ENCODE data around the gene ONECUT1. TPM values are rescaled to one million over a fixed set of nuclear protein-coding genes. Genes with fewer than 3 reads are reported as not detected.

ONECUT1 gene
- total and polyA plus RNA-seq, 2 donors (not counting 3 experiments of a cell fraction or from before 2014, with no cell fraction given) = not detected

GRCh38 chr15:52716536-52716935 lies 73.6 kb downstream of the ONECUT1 start:
- POLR2A ChIA-PET = no interaction called here
- no TSS peak for BruUV-seq (replicated peaks)

More at GRCh38 chr15:52716536-52716935, 73.6 kb downstream of the ONECUT1 start:
- Histone ChIP-seq H3K9ac (replicated peaks; ENCODE audit: extremely low read depth, insufficient read depth, low read length) (no peak overlapping the region), H3K9me3 (replicated peaks; ENCODE audit: control insufficient read depth, insufficient read depth, low read length) (no peaks in the 10 kb centered on the region), H3K27ac (ENCODE audit: insufficient read depth, low read depth, low read length) (no peak overlapping the region), H4K20me1 (replicated peaks; ENCODE audit: control insufficient read depth, extremely low read depth, insufficient read depth, low read length) (no peaks in the 10 kb centered on the region), H3K4me1 (ENCODE audit: control insufficient read depth, extremely low read depth, insufficient read depth, low read length) (peaks cover under 1% of the 10 kb centered on the region), H3K9me1 (replicated peaks; ENCODE audit: control insufficient read depth, extremely low read depth, insufficient read depth, low read length) (no peaks in the 10 kb centered on the region), H2AFZ (ENCODE audit: low read depth, low read length) (no peak overlapping the region), H3K79me2 (ENCODE audit: control insufficient read depth, insufficient read depth, low read length) (no peaks in the 10 kb centered on the region), H3K27me3 (ENCODE audit: control insufficient read depth in 2 of 2, insufficient read depth in 2 of 2, low read length in 2 of 2) (peaks cover 0 to 6% of the 10 kb centered on the region in 2 experiments), H3K4me3 (replicated peaks in 1 of 3; ENCODE audit: insufficient read depth in 1 of 3, low read depth in 1 of 3, low read length in 3 of 3) (no peak overlapping the region), H3K36me3 (ENCODE audit: control insufficient read depth in 2 of 2, extremely low read depth in 1 of 2, insufficient read depth in 2 of 2, low read length in 2 of 2) (no peaks in the 10 kb centered on the region), H3K4me2 (ENCODE audit: insufficient read depth, low read length) (no peak overlapping the region)
- CTCF ChIA-PET = interaction anchor here (1.2 kb wide), 1 partner anchor 19 kb away, joined by 3 read pairs; no protein-coding TSS in a partner anchor
- DNase-seq (ENCODE audit: low read depth, low spot score) = peak; percentile 64
- no peak for TF ChIP-seq MAX (IDR thresholded peaks at IDR 0.05; ENCODE audit: insufficient read depth, insufficient read length)
- no peak for TF ChIP-seq JUN (IDR thresholded peaks at IDR 0.05; ENCODE audit: borderline replicate concordance, insufficient read depth, insufficient read length, low read depth)
- no peak for TF ChIP-seq EZH2 (IDR thresholded peaks at IDR 0.05; ENCODE audit: borderline replicate concordance, low read depth, low read length, severe bottlenecking)
- no peak for TF ChIP-seq FOS (IDR thresholded peaks at IDR 0.05; ENCODE audit: borderline replicate concordance, insufficient read depth, low read length)
- no peak for TF ChIP-seq MYC (IDR thresholded peaks at IDR 0.05; ENCODE audit: low read depth, low read length)
- no peak for TF ChIP-seq POLR2AphosphoS5 (IDR thresholded peaks at IDR 0.05; ENCODE audit: insufficient read depth, low read depth, low read length)
- no peak for TF ChIP-seq CTCF (IDR thresholded peaks at IDR 0.05; ENCODE audit: extremely low read depth in 1 of 2, insufficient read depth in 1 of 2, low read depth in 1 of 2, low read length in 2 of 2)
- no peak for TF ChIP-seq GATA2 (IDR thresholded peaks at IDR 0.05; ENCODE audit: insufficient read depth, insufficient read length, low read depth, low read length)
- no peak for TF ChIP-seq POLR2A (IDR thresholded peaks at IDR 0.05; ENCODE audit: low read depth, low read length)
- no peak for FAIRE-seq
- dilution Hi-C loops (cut with MboI; ENCODE audit: extremely low pct_ligation_motif_present, low sequenced_read_pairs) = no loop called here
- intact Hi-C loops (cut with micrococcal nuclease) = no loop called here

Measured in endothelial cell of umbilical vein (primary cell).